Ovary (tissue), 9 donors: ENCODE data around the gene TIMM50. TPM values are rescaled to one million over a fixed set of nuclear protein-coding genes. Genes with fewer than 3 reads are reported as not detected.

Source experiments
- DNase-seq, 5 donors: peaks; one replicate each; pipeline ENCODE4 v3.0.0-alpha.2; 2019 to 2020
- H3K27ac ChIP-seq, 2 donors: fragments of 200-600 bp; one replicate each; pipeline versions ENCODE4 v1.5.1 to v1.8.0; 2019 to 2022
- H3K27me3 ChIP-seq: fragments of 200-600 bp; one replicate; pipeline ENCODE4 v1.8.0; 2022
- H3K36me3 ChIP-seq: fragments of 200-600 bp; sonication (generic); one replicate; pipeline ENCODE4 v1.5.1; 2019
- H3K4me1 ChIP-seq: one replicate; pipeline ENCODE4 v1.8.1; 2013; ENCODE audit warnings: mild to moderate bottlenecking, moderate library complexity; ENCODE audit not compliant: insufficient read depth
- H3K4me3 ChIP-seq: fragments of 200-600 bp; sonication (generic); one replicate; pipeline ENCODE4 v1.5.1; 2017
- H3K9me3 ChIP-seq, 2 donors: fragments of 200-600 bp in 1 of 2; sonication (generic) in 1 of 2; one replicate each; pipeline versions ENCODE4 v1.5.1 to v1.8.1; 2013 to 2019; ENCODE audit warnings: mild to moderate bottlenecking in 1 of 2, moderate library complexity in 1 of 2
- CTCF ChIP-seq, 3 donors: fragments of 450-650 bp in 2 of 3; fragments of 200-600 bp in 1 of 3; IDR thresholded peaks; one replicate each; pipeline versions ENCODE4 v1.5.1 to v1.8.0; 2016 to 2022; ENCODE audit warnings: antibody characterized with exemption in 3 of 3, mild to moderate bottlenecking in 1 of 3
- EP300 ChIP-seq: sonication (generic); formaldehyde crosslinking; IDR thresholded peaks from one replicate; pipeline ENCODE4 v1.6.1; 2017; ENCODE audit warnings: antibody characterized with exemption
- POLR2A ChIP-seq: fragments of 450-650 bp; IDR thresholded peaks from one replicate; pipeline ENCODE4 v1.6.1; 2017; ENCODE audit warnings: antibody characterized with exemption, mild to moderate bottlenecking, moderate library complexity
- WGBS, 3 donors: extraction: QIAGEN DNeasy Blood & Tissue Kit in 1 of 3; methylation state at CpG; one replicate each; pipeline versions ENCODE4 v1.1.5 to v1.1.7; 2013 to 2017; 5-methylcytosine and 5-hydroxymethylcytosine counted together
- intact Hi-C, 4 donors: fragments of 100-400 bp; cut with DNase I; formaldehyde crosslinking; loops; one replicate each; pipeline versions ENCODE4 v1.11.0 to v1.15.1; 2022 to 2023
- polyA plus RNA-seq, 2 donors: library from polyadenylated mRNA; stranded (reverse); fragments of 200-250 nt in 1 of 2; fragments of 350-450 nt in 1 of 2; fragmentation: Illumina TruSeq in 1 of 2; extraction: RNeasy Lipid Tissue Mini Kit (QIAGEN cat#74804) in 1 of 2; gene quantifications; one replicate each; pipeline ENCODE4 v1.2.3, GENCODE V29; 2013 to 2014
- total RNA-seq, 7 donors: library from RNA; depleted of rRNA in 2 of 7; stranded (reverse); fragments of >200 nt in 2 of 7; fragmentation: NEBNext Ultra II Directional in 3 of 7; extraction: Animal tissue kit (Norgen Biotek cat#: 25700) in 3 of 7; gene quantifications; one replicate each; pipeline versions ENCODE4 v1.1.0 to v1.2.4, GENCODE V29; 2016 to 2023
- donor health status: DM: no; HTN: no; CAD: no; lungs with moderate emphysema.
- donor health status: DM: no; HTN: no; CAD: no.
- donor health status: Bipolar disorder and iron deficiency.
- donor health status: DM: yes; HTN: yes; CAD: no.
- donor health status: DM: no; HTN: no; CAD: no.
- donor health status: DM: yes; HTN: yes; CAD: no.

The TIMM50 gene
- total and polyA plus RNA-seq, 9 donors = 31.5 to 59.9 (median 50.1) TPM

GRCh38 chr19:39507715-39508364, 27.2 kb downstream of the TIMM50 start:
- Histone ChIP-seq H3K4me1 (peaks cover 9% of the 10 kb centered on the region), H3K36me3 (no peaks in the 10 kb centered on the region), H3K9me3 (no peaks in the 10 kb centered on the region), H3K27me3 (no peaks in the 10 kb centered on the region), H3K27ac (no peak overlapping the region), H3K4me3 (no peak overlapping the region)
- intact Hi-C loops = no loop called here
- 30 to 35% (median 33%) methylated on average over 24 of the region's 24 CpGs for WGBS, 3 donors
- DNase-seq = no peak
- TF ChIP-seq POLR2A (no peak), EP300 (no peak), CTCF (IDR thresholded peaks at IDR 0.05) (no peak)

GRCh38 chr19:39508629-39509028, 28.0 kb downstream of the TIMM50 start:
- TF ChIP-seq CTCF (IDR thresholded peaks at IDR 0.05) (no peak), POLR2A (no peak), EP300 (no peak)
- no peaks in the 10 kb centered on the region for H3K27me3 ChIP-seq
- no peak for DNase-seq
- H3K4me1 ChIP-seq = peaks cover 9% of the 10 kb centered on the region
- no peaks in the 10 kb centered on the region for H3K9me3 ChIP-seq
- intact Hi-C loops = no loop called here
- no peak overlapping the region for H3K4me3 ChIP-seq
- WGBS, 3 donors = 89 to 92% (median 90%) methylated on average over 9 of the region's 9 CpGs
- H3K36me3 ChIP-seq = no peaks in the 10 kb centered on the region
- no peak overlapping the region for H3K27ac ChIP-seq

- DNase-seq = no peak
- peaks cover 9% of the 10 kb centered on the region for H3K4me1 ChIP-seq
- H3K27me3 ChIP-seq = no peaks in the 10 kb centered on the region
- TF ChIP-seq EP300 (no peak), POLR2A (no peak), CTCF (IDR thresholded peaks at IDR 0.05) (no peak)
- WGBS, 3 donors = 75 to 78% (median 78%) methylated on average over 2 of the region's 2 CpGs
- no peak overlapping the region for H3K4me3 ChIP-seq
- no peaks in the 10 kb centered on the region for H3K9me3 ChIP-seq
- no peak overlapping the region for H3K27ac ChIP-seq
- H3K36me3 ChIP-seq = no peaks in the 10 kb centered on the region
- intact Hi-C loops = no loop called here
Measured at GRCh38 chr19:39509233-39509632, 28.6 kb downstream of the TIMM50 start.

- intact Hi-C loops = no loop called here
- no peaks in the 10 kb centered on the region for H3K9me3 ChIP-seq
- no peaks in the 10 kb centered on the region for H3K27me3 ChIP-seq
- no peaks in the 10 kb centered on the region for H3K36me3 ChIP-seq
- no peak for DNase-seq
- peaks cover 5% of the 10 kb centered on the region for H3K4me1 ChIP-seq
- H3K4me3 ChIP-seq = no peak overlapping the region
- WGBS, 3 donors = 46 to 55% (median 49%) methylated on average over 2 of the region's 2 CpGs
- TF ChIP-seq EP300 = no peak
- no peak for TF ChIP-seq POLR2A
- TF ChIP-seq CTCF (IDR thresholded peaks at IDR 0.05) = no peak
- H3K27ac ChIP-seq = no peak overlapping the region
Measured at GRCh38 chr19:39512988-39513387, 32.4 kb downstream of the TIMM50 start.
